OCI-LY7 (cell line): ENCODE measurements around the gene FBLN2. TPM values are rescaled to one million over a fixed set of nuclear protein-coding genes. Genes with fewer than 3 reads are reported as not detected.

Experiments
- BruUV-seq: library from RNA; stranded (reverse); fragments of 400-500 nt; replicated peaks from 2 replicates; lab custom pipeline; 2021; lab: Mats Ljungman, UMichigan
- CTCF ChIA-PET: fragments of 300-600 bp; sonication (Branson Sonifier 250); formaldehyde crosslinking; loops from one replicate; lab custom pipeline; 2022; ENCODE audit warnings: antibody characterized with exemption; ENCODE audit not compliant: unreplicated experiment; lab: Charles Lee
- POLR2A ChIA-PET: fragments of 300-600 bp; sonication (Branson Sonifier 250); formaldehyde crosslinking; loops from one replicate; lab custom pipeline; 2022; ENCODE audit warnings: antibody characterized with exemption; lab: Charles Lee
- DNase-seq: peaks from one replicate; pipeline ENCODE4 v3.0.0-alpha.2; 2015; ENCODE audit warnings: low spot score
- H2AFZ ChIP-seq: fragments of 200-600 bp; sonication (generic), shearing (Covaris generic); 2 replicates; pipeline ENCODE4 v1.6.1; 2014; ENCODE audit warnings: mild to moderate bottlenecking, antibody characterized with exemption, low read length, moderate library complexity
- H3K27ac ChIP-seq: fragments of 200-600 bp; sonication (generic); 2 replicates; pipeline ENCODE4 v1.5.1; 2014; ENCODE audit warnings: mixed run types, low read depth, mild to moderate bottlenecking, moderate library complexity, low read length, inconsistent platforms; ENCODE audit not compliant: poor library complexity, severe bottlenecking
- H3K36me3 ChIP-seq: fragments of 200-600 bp; sonication (generic); 2 replicates; pipeline ENCODE4 v1.6.1; 2014; ENCODE audit warnings: mild to moderate bottlenecking, antibody characterized with exemption, low read length, moderate library complexity, mixed read lengths; ENCODE audit not compliant: insufficient read depth
- H3K4me1 ChIP-seq: fragments of 200-600 bp; sonication (generic); 2 replicates; pipeline ENCODE4 v1.5.1; 2014; ENCODE audit warnings: mild to moderate bottlenecking, low read length; ENCODE audit not compliant: insufficient read depth, poor library complexity, severe bottlenecking
- H3K4me2 ChIP-seq: fragments of 200-600 bp; sonication (generic); 2 replicates; pipeline ENCODE4 v1.6.1; 2014; ENCODE audit warnings: mild to moderate bottlenecking, low read length
- H3K4me3 ChIP-seq: fragments of 200-600 bp; sonication (generic); 2 replicates; pipeline ENCODE4 v1.5.1; 2014; ENCODE audit warnings: mild to moderate bottlenecking, low read depth, low read length; ENCODE audit not compliant: poor library complexity, severe bottlenecking
- H3K79me2 ChIP-seq: fragments of 200-600 bp; sonication (generic); 2 replicates; pipeline ENCODE4 v1.6.1; 2016; ENCODE audit warnings: low read depth, mild to moderate bottlenecking, low read length, moderate library complexity, mixed read lengths; ENCODE audit not compliant: insufficient read depth
- H3K9me2 ChIP-seq: fragments of 200-600 bp; sonication (generic); 2 replicates; pipeline ENCODE4 v1.6.1; 2016; ENCODE audit warnings: mild to moderate bottlenecking, low read length, mixed read lengths; ENCODE audit not compliant: insufficient read depth
- H3K9me3 ChIP-seq: fragments of 200-600 bp; sonication (generic); 2 replicates; pipeline ENCODE4 v1.6.1; 2014; ENCODE audit warnings: mild to moderate bottlenecking, mixed run types, low read length, mixed read lengths
- H4K20me1 ChIP-seq: fragments of 200-600 bp; sonication (generic); 2 replicates; pipeline ENCODE4 v1.6.1; 2014; ENCODE audit warnings: mild to moderate bottlenecking, antibody characterized with exemption, low read length, moderate library complexity, mixed read lengths; ENCODE audit not compliant: insufficient read depth
- CTCF ChIP-seq: fragments of 200-600 bp; sonication (generic); conservative IDR thresholded peaks from 2 replicates; pipeline ENCODE4 v1.5.1; 2014; ENCODE audit warnings: mild to moderate bottlenecking, antibody characterized with exemption, low read length, moderate library complexity, mixed read lengths
- EZH2phosphoT487 ChIP-seq: fragments of 200-600 bp; sonication (generic); IDR thresholded peaks from 2 replicates; pipeline ENCODE4 v1.6.1; 2018; ENCODE audit warnings: low read depth, borderline replicate concordance, mild to moderate bottlenecking, mixed run types, antibody characterized with exemption, low read length, moderate library complexity, mixed read lengths
- intact Hi-C: fragments of 100-400 bp; cut with micrococcal nuclease; formaldehyde crosslinking; loops from one replicate; pipeline ENCODE4 v1.10.0; 2022; ENCODE audit not compliant: unreplicated experiment
- total RNA-seq, 2 experiments: library from RNA; depleted of rRNA in 1 of 2; stranded (reverse); fragments of >200 nt in 1 of 2; shearing (Covaris generic) in 1 of 2; gene quantifications; 2 replicates each; pipeline ENCODE4 v1.2.3, GENCODE V29; 2014 to 2022

Gene FBLN2
- total RNA-seq, 2 experiments from 2014 or later, result not detected

- no peaks in the 10 kb centered on the region for H3K36me3 ChIP-seq
- H3K79me2 ChIP-seq, result no peaks in the 10 kb centered on the region
- ChIA-PET POLR2A (no interaction called here), CTCF (interaction anchor here (0.6 kb wide), 1 partner anchor 10 kb away, joined by 3 read pairs; no protein-coding TSS in a partner anchor)
- no TSS peak for BruUV-seq
- no peaks in the 10 kb centered on the region for H3K9me3 ChIP-seq
- no peaks in the 10 kb centered on the region for H3K9me2 ChIP-seq
- no peaks in the 10 kb centered on the region for H4K20me1 ChIP-seq
- H3K4me2 ChIP-seq, result no peak overlapping the region
- no peak overlapping the region for H3K4me3 ChIP-seq
- no peak for DNase-seq
- TF ChIP-seq CTCF (no peak), EZH2phosphoT487 (no peak)
- H3K27ac ChIP-seq, result no peak overlapping the region
- no peaks in the 10 kb centered on the region for H3K4me1 ChIP-seq
- no peak overlapping the region for H2AFZ ChIP-seq
- intact Hi-C loops, result no loop called here
These were observed 112.2 kb downstream of the FBLN2 start for GRCh38 chr3:13661121-13661520.

DNA sequence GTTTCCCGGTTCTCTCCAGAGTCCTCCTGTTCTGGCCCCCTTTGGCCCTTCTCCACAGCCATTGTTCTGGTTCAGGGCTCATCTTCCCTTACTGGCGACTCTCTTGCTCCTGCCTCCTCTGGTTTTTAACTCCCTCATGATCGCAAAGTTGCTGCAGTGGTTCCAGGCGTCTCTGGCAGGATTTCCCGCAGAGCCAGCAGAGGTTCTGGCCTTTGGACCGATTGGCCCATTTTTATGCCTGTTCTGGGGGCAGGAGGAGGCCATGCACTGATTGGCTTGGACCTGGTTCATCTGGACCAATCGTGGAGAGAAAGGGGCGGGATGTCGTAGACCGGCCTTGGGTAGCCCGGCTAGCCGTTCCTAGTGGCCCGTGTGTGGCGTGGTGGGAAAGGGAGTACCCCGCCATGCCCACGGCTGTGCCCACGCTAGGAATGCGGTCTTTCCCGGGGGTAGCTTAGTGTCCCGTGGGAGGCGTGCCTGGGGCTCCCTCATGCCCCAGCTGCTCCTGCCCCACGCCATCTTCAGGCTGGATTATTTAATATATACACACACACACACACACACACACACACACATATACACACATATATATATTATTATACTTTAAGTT, 113.4 kb downstream of the FBLN2 start:
- no peaks in the 10 kb centered on the region for H3K4me1 ChIP-seq
- intact Hi-C loops, result no loop called here
- H3K4me2 ChIP-seq, result no peak overlapping the region
- no peak overlapping the region for H3K4me3 ChIP-seq
- H3K9me2 ChIP-seq, result no peaks in the 10 kb centered on the region
- no peaks in the 10 kb centered on the region for H3K79me2 ChIP-seq
- H3K9me3 ChIP-seq, result no peaks in the 10 kb centered on the region
- TF ChIP-seq EZH2phosphoT487 (no peak), CTCF (no peak)
- CTCF ChIA-PET, result no interaction called here
- H4K20me1 ChIP-seq, result no peaks in the 10 kb centered on the region
- H3K36me3 ChIP-seq, result no peaks in the 10 kb centered on the region
- H3K27ac ChIP-seq, result no peak overlapping the region
- BruUV-seq, result no TSS peak
- POLR2A ChIA-PET, result no interaction called here
- DNase-seq, result no peak
- H2AFZ ChIP-seq, result no peak overlapping the region

GRCh38 chr3:13663781-13664535, 115.0 kb downstream of the FBLN2 start:
- Histone ChIP-seq H3K36me3 (no peaks in the 10 kb centered on the region), H4K20me1 (no peaks in the 10 kb centered on the region), H3K4me2 (no peak overlapping the region), H3K4me3 (no peak overlapping the region), H3K27ac (no peak overlapping the region), H3K79me2 (no peaks in the 10 kb centered on the region), H2AFZ (no peak overlapping the region), H3K4me1 (no peaks in the 10 kb centered on the region), H3K9me2 (no peaks in the 10 kb centered on the region), H3K9me3 (no peaks in the 10 kb centered on the region)
- DNase-seq, result no peak
- no peak for TF ChIP-seq CTCF
- CTCF ChIA-PET, result no interaction called here
- POLR2A ChIA-PET, result no interaction called here
- no TSS peak for BruUV-seq
- intact Hi-C loops, result no loop called here
